ENCODE results near the gene ITLN1.
"Not testable (repeated sequence)": the region's sequence is repeated elsewhere in the genome, so short reads cannot be mapped to it uniquely, and the experiment has no call there.

DNA sequence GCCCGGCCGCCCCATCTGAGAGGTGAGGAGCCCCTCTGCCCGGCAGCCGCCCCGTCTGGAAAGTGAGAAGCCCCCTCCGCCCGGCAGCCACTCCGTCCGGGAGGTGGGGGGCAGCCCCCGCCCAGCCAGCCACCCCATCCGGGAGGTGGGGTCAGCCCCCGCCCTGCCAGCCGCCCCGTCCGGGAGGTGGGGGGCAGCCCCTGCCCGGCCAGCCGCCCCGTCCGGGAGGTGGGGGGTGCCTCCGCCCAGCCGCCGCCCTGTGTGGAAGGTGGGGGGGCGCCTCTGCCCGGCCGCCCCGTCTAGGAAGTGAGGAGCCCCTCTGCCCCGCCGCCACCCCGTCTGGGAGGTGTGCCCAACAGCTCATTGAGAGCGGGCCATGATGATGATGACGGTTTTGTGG is 48.3 kb upstream of the ITLN1 start:
- TF ChIP-seq, protein P1, sequence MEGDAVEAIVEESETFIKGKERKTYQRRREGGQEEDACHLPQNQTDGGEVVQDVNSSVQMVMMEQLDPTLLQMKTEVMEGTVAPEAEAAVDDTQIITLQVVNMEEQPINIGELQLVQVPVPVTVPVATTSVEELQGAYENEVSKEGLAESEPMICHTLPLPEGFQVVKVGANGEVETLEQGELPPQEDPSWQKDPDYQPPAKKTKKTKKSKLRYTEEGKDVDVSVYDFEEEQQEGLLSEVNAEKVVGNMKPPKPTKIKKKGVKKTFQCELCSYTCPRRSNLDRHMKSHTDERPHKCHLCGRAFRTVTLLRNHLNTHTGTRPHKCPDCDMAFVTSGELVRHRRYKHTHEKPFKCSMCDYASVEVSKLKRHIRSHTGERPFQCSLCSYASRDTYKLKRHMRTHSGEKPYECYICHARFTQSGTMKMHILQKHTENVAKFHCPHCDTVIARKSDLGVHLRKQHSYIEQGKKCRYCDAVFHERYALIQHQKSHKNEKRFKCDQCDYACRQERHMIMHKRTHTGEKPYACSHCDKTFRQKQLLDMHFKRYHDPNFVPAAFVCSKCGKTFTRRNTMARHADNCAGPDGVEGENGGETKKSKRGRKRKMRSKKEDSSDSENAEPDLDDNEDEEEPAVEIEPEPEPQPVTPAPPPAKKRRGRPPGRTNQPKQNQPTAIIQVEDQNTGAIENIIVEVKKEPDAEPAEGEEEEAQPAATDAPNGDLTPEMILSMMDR (IDR thresholded peaks at IDR 0.05) = not testable (repeated sequence)
- TF ChIP-seq POLR2A (IDR thresholded peaks at IDR 0.05) = not testable (repeated sequence)

Measured in uterus (tissue), 2 donors.